Measurements from ENCODE around the gene SP110. TPM values are rescaled to one million over a fixed set of nuclear protein-coding genes. Genes with fewer than 3 reads are reported as not detected.
"Not testable (repeated sequence)": the region's sequence is repeated elsewhere in the genome, so short reads cannot be mapped to it uniquely, and the experiment has no call there.

SP110 gene
- 68.1 TPM for total RNA-seq

DNA sequence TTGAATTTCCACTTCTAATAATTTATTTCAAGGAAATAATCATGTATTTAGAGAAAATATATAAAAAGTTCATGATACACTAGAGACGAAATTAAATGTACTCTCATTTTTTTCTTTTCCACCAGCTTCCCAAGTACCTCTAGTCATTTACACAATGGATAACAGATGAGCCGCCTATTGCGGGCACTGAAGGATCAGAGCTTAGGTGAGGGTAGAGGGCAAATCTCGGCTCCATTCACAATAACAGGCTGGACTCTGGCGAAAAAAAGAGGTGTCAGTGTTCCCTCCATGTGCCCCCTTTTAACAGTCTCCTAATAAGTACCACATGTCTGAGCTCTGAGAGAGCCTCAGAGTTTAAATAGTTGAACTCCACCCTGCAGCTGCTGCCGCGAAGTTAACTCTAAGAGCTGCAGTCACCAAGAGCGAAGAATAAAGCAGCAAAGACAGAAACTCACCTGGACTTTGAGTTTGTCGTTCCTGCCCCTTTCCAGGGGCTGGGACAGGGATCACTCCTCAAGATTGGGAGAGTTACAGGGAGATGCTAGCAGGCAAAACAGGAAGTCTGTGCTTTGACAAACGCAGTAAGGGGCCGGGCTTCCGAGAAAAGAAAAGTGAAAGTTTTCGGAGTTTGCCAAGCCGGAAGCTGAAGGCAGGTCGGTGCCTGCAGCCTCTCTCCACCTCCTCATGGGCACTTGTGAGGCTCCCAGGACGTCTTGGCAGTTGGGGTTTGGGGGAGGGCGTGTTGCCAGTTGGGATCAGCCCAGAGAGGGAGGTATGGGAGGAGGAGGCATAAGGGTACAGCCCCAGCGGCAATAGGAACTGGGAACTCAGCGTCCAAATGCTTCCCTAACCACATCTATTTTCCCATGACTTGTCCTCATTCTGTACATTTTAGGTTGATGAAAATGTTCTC lies at the start of gene SP110:
Gene SP110 (minus strand): TSS at position 566 of the 913 bp plus-strand sequence. CDS start 3,057 bp downstream, outside the sequence.
- H3K9me3 ChIP-seq (ENCODE audit: low read depth, low read length) = no peaks in the 10 kb centered on the region
- peak within 1 kb of the TSS; percentile 99 for H3K4me3 ChIP-seq (ENCODE audit: low read length)
- peaks cover 68% of the 10 kb centered on the region for H3K4me1 ChIP-seq (ENCODE audit: insufficient read depth, low read length)
- no peaks in the 10 kb centered on the region for H3K27me3 ChIP-seq (ENCODE audit: insufficient read depth, low read length)

DNA sequence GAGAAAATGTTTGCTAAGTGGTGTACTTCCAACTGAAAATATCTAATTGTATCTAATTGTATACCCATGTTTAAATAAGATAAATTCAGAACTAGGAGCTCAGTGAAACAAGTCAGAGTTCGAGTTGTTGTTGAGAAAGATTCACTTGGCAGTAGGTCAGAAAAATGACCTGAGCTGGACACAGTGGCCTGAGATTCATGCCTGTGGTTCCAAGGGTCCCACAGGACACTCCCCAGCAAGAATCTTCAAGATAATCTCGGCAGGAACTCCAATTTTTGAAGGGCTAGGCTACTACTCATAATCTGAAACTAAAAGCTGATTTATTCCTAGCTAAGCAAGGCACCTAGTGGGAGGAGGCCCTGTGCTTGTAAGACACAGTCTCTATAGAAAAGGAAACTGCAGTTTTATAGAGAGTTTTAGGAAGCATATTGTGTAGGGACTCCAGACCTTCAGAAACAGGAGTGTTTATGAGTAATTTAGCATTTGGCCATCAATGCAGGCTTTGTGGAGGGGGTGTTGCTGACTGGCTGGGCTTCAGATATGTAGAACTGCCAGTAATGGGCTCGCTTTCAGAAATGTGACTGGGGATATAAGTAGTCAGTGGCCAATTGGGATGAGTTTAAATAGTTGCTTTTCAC lies 48.9 kb upstream of the SP110 start:
- Histone ChIP-seq H3K27me3 (ENCODE audit: insufficient read depth, low read length) (no peaks in the 10 kb centered on the region), H3K4me1 (ENCODE audit: insufficient read depth, low read length) (no peaks in the 10 kb centered on the region), H3K4me3 (ENCODE audit: low read length) (no peak overlapping the region), H3K9me3 (ENCODE audit: low read depth, low read length) (no peaks in the 10 kb centered on the region)

GRCh38 chr2:230267556-230267955 lies 47.8 kb upstream of the SP110 start:
- Histone ChIP-seq H3K4me1 (ENCODE audit: insufficient read depth, low read length) (no peaks in the 10 kb centered on the region), H3K4me3 (ENCODE audit: low read length) (no peak overlapping the region)

DNA sequence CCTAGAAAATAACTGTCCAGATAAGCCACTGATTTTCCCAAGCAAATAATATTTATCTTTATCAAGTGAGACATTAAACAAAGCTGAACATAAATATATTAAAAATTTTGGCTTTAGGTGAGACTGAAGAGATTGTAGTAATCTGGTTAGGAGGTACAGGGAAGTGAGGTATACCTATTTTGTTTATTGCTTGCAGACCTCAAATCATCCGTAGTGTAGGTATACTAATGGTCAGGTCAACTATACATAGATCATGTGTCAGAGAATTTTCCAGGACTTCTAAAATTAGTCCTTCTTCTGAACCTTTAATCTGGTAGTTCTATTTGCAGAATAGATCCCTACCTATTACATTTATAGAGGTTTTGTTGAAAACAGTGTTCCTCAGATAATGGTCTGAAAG lies 47.3 kb upstream of the SP110 start:
- no peaks in the 10 kb centered on the region for H3K27me3 ChIP-seq (ENCODE audit: insufficient read depth, low read length)
- no peaks in the 10 kb centered on the region for H3K9me3 ChIP-seq (ENCODE audit: low read depth, low read length)
- no peaks in the 10 kb centered on the region for H3K4me1 ChIP-seq (ENCODE audit: insufficient read depth, low read length)
- H3K4me3 ChIP-seq (ENCODE audit: low read length) = no peak overlapping the region

More at GRCh38 chr2:230267556-230267955, 47.8 kb upstream of the SP110 start:
- Histone ChIP-seq H3K27me3 (ENCODE audit: insufficient read depth, low read length) (no peaks in the 10 kb centered on the region), H3K9me3 (ENCODE audit: low read depth, low read length) (no peaks in the 10 kb centered on the region)

DNA sequence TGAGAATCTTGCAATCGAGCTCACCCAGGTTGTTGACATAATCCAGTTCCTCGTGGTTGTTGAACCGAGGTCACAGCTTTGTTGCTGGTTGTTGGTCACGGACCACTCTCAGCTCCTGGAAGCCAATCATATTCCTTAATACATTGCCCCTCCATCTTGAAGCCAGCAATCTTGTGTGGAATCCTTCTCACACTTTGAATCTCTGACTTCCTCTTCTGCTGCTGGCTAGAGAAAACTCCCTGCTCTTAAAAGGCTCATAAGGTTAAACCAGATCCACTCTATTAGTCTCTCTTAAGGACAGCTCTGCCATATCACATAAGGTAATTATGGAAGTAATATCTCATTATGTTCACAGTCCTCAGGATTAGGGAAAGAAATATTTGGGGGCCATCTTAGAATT lies 46.9 kb upstream of the SP110 start:
- no peak overlapping the region for H3K4me3 ChIP-seq (ENCODE audit: low read length)
- H3K9me3 ChIP-seq (ENCODE audit: low read depth, low read length) = no peaks in the 10 kb centered on the region
- H3K4me1 ChIP-seq (ENCODE audit: insufficient read depth, low read length) = peaks cover 3% of the 10 kb centered on the region
- no peaks in the 10 kb centered on the region for H3K27me3 ChIP-seq (ENCODE audit: insufficient read depth, low read length)

- not testable (repeated sequence) for H3K9me3 ChIP-seq (ENCODE audit: low read depth, low read length); H3K27me3 ChIP-seq (ENCODE audit: insufficient read depth, low read length); H3K4me1 ChIP-seq (ENCODE audit: insufficient read depth, low read length); H3K4me3 ChIP-seq (ENCODE audit: low read length)
Measured at GRCh38 chr2:230264945-230265344, 45.2 kb upstream of the SP110 start.

DNA sequence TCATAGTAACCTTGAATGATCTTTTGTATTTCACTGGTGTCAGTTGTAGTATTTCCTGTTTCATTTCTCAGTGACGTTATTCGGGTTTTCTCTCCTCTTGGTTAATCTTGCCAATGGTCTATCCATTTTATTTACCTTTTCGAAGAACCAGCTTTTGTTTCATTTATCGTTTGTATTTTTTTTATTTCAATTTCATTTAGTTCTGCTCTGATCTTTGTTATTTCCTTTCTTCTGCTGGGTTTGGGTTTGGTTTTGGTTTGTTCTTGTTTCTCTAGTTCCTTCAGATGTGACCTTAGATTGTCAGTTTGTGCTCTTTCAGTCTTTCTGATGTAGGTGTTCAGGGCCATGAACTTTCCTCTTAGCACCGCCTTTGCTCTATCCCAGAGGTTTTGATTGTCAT lies 42.5 kb upstream of the SP110 start:
- no peaks in the 10 kb centered on the region for H3K27me3 ChIP-seq (ENCODE audit: insufficient read depth, low read length)
- H3K4me1 ChIP-seq (ENCODE audit: insufficient read depth, low read length) = peaks cover 14% of the 10 kb centered on the region
- no peaks in the 10 kb centered on the region for H3K9me3 ChIP-seq (ENCODE audit: low read depth, low read length)
- H3K4me3 ChIP-seq (ENCODE audit: low read length) = no peak overlapping the region

GRCh38 chr2:230258483-230258882 lies 38.7 kb upstream of the SP110 start:
- Histone ChIP-seq H3K4me3 (ENCODE audit: low read length) (no peak overlapping the region), H3K27me3 (ENCODE audit: insufficient read depth, low read length) (no peaks in the 10 kb centered on the region), H3K9me3 (ENCODE audit: low read depth, low read length) (no peaks in the 10 kb centered on the region), H3K4me1 (ENCODE audit: insufficient read depth, low read length) (peaks cover 23% of the 10 kb centered on the region)

DNA sequence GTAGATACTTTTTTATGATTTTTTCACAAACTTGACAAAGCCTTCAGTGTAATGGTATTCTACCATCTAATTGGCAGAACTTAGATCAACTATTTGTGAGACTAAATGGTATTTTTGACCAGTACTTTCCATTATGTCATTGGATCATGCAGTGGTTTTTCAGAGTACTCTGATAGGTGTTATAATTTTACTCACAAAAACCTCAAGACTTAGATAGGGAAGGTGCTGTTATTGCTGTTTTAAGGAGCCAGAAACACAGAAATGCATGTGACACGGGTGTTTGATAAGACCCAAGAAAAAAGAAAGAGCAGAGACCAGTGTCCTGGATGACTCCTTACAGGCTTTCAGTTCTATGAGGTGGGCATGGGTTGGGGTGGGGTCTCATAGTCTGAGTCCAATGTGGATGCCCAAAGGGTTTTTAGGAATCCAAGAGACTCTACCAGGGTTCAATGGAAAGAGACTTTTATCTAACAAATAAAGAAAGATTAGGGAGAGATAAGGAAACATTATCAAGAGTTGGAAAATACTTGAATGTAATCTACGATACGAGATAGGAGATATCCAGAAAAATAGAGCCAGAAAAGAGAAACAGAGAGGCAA lies 37.0 kb upstream of the SP110 start:
- H3K9me3 ChIP-seq (ENCODE audit: low read depth, low read length) = no peaks in the 10 kb centered on the region
- no peaks in the 10 kb centered on the region for H3K27me3 ChIP-seq (ENCODE audit: insufficient read depth, low read length)
- peaks cover 25% of the 10 kb centered on the region for H3K4me1 ChIP-seq (ENCODE audit: insufficient read depth, low read length)
- H3K4me3 ChIP-seq (ENCODE audit: low read length) = no peak overlapping the region

GRCh38 chr2:230254152-230254881 lies 34.5 kb upstream of the SP110 start:
- Histone ChIP-seq H3K9me3 (ENCODE audit: low read depth, low read length) (no peaks in the 10 kb centered on the region), H3K27me3 (ENCODE audit: insufficient read depth, low read length) (no peaks in the 10 kb centered on the region), H3K4me1 (ENCODE audit: insufficient read depth, low read length) (peaks cover 23% of the 10 kb centered on the region), H3K4me3 (ENCODE audit: low read length) (no peak overlapping the region)

GRCh38 chr2:230250231-230250630 lies 30.4 kb upstream of the SP110 start:
- Histone ChIP-seq H3K27me3 (ENCODE audit: insufficient read depth, low read length) (no peaks in the 10 kb centered on the region), H3K4me1 (ENCODE audit: insufficient read depth, low read length) (peaks cover 18% of the 10 kb centered on the region), H3K9me3 (ENCODE audit: low read depth, low read length) (no peaks in the 10 kb centered on the region), H3K4me3 (ENCODE audit: low read length) (no peak overlapping the region)

- Histone ChIP-seq H3K4me1 (ENCODE audit: insufficient read depth, low read length) (peaks cover 8% of the 10 kb centered on the region), H3K4me3 (ENCODE audit: low read length) (no peak overlapping the region), H3K9me3 (ENCODE audit: low read depth, low read length) (no peaks in the 10 kb centered on the region), H3K27me3 (ENCODE audit: insufficient read depth, low read length) (no peaks in the 10 kb centered on the region)
Measured at GRCh38 chr2:230246206-230246605, 26.4 kb upstream of the SP110 start.

DNA sequence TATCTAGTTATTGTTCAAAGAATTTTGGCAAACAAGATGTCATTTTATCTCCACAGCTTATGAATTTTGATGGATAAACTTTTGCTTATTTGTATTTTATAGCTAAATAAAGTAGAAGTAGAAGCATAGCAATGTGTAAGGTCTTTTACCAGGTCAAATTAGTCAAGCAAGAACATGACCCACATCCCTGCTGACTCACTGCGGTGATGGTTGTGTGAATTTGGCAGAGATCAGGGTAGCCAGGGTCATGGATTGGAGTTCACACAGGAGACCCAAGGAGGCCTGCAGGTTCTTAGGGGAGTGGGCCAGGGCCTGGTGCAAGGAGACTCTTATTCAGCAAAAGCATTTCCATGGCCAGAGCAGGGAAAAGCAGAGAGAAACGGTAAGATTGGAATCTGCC lies 24.4 kb upstream of the SP110 start:
- no peaks in the 10 kb centered on the region for H3K9me3 ChIP-seq (ENCODE audit: low read depth, low read length)
- peaks cover 8% of the 10 kb centered on the region for H3K4me1 ChIP-seq (ENCODE audit: insufficient read depth, low read length)
- no peaks in the 10 kb centered on the region for H3K27me3 ChIP-seq (ENCODE audit: insufficient read depth, low read length)
- no peak overlapping the region for H3K4me3 ChIP-seq (ENCODE audit: low read length)

GRCh38 chr2:230234845-230235244 lies 15.1 kb upstream of the SP110 start:
- Histone ChIP-seq H3K4me3 (ENCODE audit: low read length) (no peak overlapping the region), H3K9me3 (ENCODE audit: low read depth, low read length) (peaks cover 4% of the 10 kb centered on the region), H3K4me1 (ENCODE audit: insufficient read depth, low read length) (peaks cover 13% of the 10 kb centered on the region), H3K27me3 (ENCODE audit: insufficient read depth, low read length) (no peaks in the 10 kb centered on the region)
